Psoas muscle (tissue), 8 donors: ENCODE measurements around the gene OSM. TPM values are rescaled to one million over a fixed set of nuclear protein-coding genes. Genes with fewer than 3 reads are reported as not detected.

Experiments used
- ATAC-seq, 4 donors: fragments of 200-7000 bp; cut with Tn5 transposase; one replicate each; pipeline ENCODE4 v1.9.1; 2020; ENCODE audit warnings: moderate library complexity in 3 of 4, mild to moderate bottlenecking in 2 of 4
- DNase-seq, 2 donors: peaks; one replicate each; pipeline ENCODE4 v3.0.0-alpha.2; 2020
- H3K27ac ChIP-seq: fragments of 200-600 bp; one replicate; pipeline ENCODE4 v1.8.0; 2022
- H3K27me3 ChIP-seq, 3 donors: fragments of 200-600 bp in 1 of 3; one replicate each; pipeline versions ENCODE4 v1.6.1 to v1.8.0; 2013 to 2022; ENCODE audit warnings: low read length in 2 of 3, mild to moderate bottlenecking in 2 of 3, moderate library complexity in 1 of 3; ENCODE audit not compliant: insufficient read depth in 3 of 3
- H3K36me3 ChIP-seq, 2 donors: fragments of 200-600 bp in 1 of 2; one replicate each; pipeline versions ENCODE4 v1.6.1 to v1.8.0; 2013 to 2022; ENCODE audit warnings: low read depth in 1 of 2, mild to moderate bottlenecking in 1 of 2, moderate library complexity in 1 of 2; ENCODE audit not compliant: insufficient read depth in 1 of 2
- H3K4me1 ChIP-seq: fragments of 200-600 bp; one replicate; pipeline ENCODE4 v1.8.0; 2022
- H3K4me3 ChIP-seq: fragments of 200-600 bp; one replicate; pipeline ENCODE4 v1.8.0; 2022; ENCODE audit warnings: mild to moderate bottlenecking
- H3K9me3 ChIP-seq: fragments of 200-600 bp; one replicate; pipeline ENCODE4 v1.8.0; 2022
- CTCF ChIP-seq: fragments of 200-600 bp; IDR thresholded peaks from one replicate; pipeline ENCODE4 v1.8.0; 2022; ENCODE audit warnings: antibody characterized with exemption
- WGBS, 3 donors: extraction: QIAGEN DNeasy Blood & Tissue Kit; methylation state at CpG; one replicate each; pipeline versions ENCODE4 v1.1.6 to v1.1.7; 2013; 5-methylcytosine and 5-hydroxymethylcytosine counted together
- intact Hi-C, 2 donors: fragments of 100-400 bp; cut with DNase I; formaldehyde crosslinking; loops; one replicate each; pipeline versions ENCODE4 v1.11.0 to v1.14.2; 2022
- polyA plus RNA-seq, 3 donors: library from polyadenylated mRNA; stranded (reverse); fragments of 200-250 nt; gene quantifications; one replicate each; pipeline ENCODE4 v1.2.3, GENCODE V29; 2013
- total RNA-seq, 4 donors: library from RNA; stranded (reverse); fragmentation: NEBNext Ultra II Directional in 2 of 4; extraction: Animal tissue kit (Norgen Biotek cat#: 25700) in 2 of 4; gene quantifications; one replicate each; pipeline versions ENCODE4 v1.2.1 to v1.2.4, GENCODE V29; 2021 to 2023
- donor health status: healthy with polysubstance abuse.
- donor health status: DM: no; HTN: no; CAD: no; lungs with moderate emphysema.
- donor health status: Bipolar disorder and iron deficiency.
- donor health status: healthy.
- donor health status: DM: yes; HTN: yes; CAD: no.
- donor health status: DM: no; HTN: no; CAD: no.
- donor health status: DM: no; HTN: no; CAD: no.
- donor health status: DM: yes; HTN: yes; CAD: no.

Gene OSM
- total and polyA plus RNA-seq, 7 donors: 0.08 to 0.39 (median 0.23) TPM; not detected in 3

- ATAC-seq (no peak), DNase-seq (no peak)
- no peak for TF ChIP-seq CTCF
- intact Hi-C loops: no loop called here
- H3K36me3 ChIP-seq: no peaks in the 10 kb centered on the region
- H3K4me1 ChIP-seq: no peaks in the 10 kb centered on the region
- H3K27me3 ChIP-seq: peaks cover 0 to 7% (median 4%) of the 10 kb centered on the region in 3 donors
- WGBS, 3 donors: 85 to 87% (median 87%) methylated on average over 17 of the region's 17 CpGs
- H3K27ac ChIP-seq: no peak overlapping the region
- H3K9me3 ChIP-seq: no peaks in the 10 kb centered on the region
- H3K4me3 ChIP-seq: no peak overlapping the region
Measured at GRCh38 chr22:30239488-30240405, 26.9 kb downstream of the OSM start.

DNA sequence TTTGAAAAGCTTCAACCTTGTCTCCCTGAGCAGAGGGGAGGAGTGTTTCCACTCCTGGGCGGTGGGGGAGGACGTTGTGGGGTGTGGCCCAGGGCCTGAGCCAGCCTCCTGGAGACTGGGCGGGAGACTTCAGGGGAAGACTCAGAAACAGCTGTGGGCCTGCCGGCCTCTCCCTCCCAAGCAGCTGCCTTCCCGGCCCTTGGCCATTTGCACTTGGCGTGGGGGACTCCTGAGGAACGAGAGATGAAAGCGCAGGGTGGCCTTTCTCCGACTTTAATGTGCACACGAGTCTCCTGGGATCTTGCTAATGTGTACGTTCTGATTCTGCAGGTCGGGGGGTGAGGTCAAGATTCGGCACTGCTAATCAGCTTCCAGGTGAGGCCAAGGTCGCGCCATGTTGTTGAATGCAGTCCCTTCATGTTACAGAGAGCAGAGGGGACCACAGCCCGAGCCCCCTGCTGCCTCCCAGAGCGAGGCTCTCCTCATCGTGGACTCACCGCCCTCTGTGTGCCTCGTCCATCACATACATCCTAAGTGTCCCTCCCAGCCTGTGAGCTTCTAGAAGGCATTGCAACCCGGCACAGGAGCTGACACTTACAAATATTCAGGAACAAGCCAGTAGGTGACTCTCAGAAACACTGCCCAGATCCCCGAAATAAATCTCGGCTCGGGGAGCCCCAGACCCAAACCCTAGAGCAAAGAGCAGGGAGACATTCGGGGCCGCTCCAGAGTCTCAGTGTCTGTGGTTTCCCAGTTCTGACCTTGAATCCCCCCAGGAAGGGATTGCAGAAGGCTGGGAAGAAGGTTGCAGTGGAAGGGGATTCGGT lies 27.8 kb downstream of the OSM start:
- DNase-seq: peak in 1 of 2 donors; percentile 71
- intact Hi-C loops: no loop called here
- Histone ChIP-seq H3K4me1 (no peaks in the 10 kb centered on the region), H3K9me3 (no peaks in the 10 kb centered on the region), H3K4me3 (no peak overlapping the region), H3K36me3 (no peaks in the 10 kb centered on the region), H3K27me3 (peaks cover 0 to 4% (median under 1%) of the 10 kb centered on the region in 3 donors), H3K27ac (no peak overlapping the region)
- TF ChIP-seq CTCF: no peak
- WGBS, 3 donors: 55 to 61% (median 61%) methylated on average over 27 of the region's 27 CpGs
- ATAC-seq: no peak

DNA sequence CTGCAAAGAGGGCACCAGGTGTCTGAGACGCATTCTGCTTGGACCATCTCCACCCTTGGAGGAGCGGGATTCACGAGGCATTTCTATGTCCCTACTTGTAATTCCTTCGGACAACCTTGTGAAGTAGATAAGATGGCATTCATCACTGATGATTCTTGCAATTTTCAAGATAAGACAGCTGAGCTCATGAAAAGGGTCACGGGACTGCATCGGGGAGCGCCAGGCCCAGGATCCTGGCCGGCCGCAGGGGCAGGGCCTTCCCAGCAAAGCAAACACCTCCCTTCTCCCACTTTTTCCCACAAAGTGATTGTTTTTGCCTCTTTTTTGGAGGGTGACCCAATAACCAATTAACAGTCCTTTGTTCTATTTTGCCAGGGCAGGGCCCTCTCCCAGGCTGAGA lies 28.5 kb downstream of the OSM start:
- WGBS, 3 donors: 93 to 94% (median 93%) methylated on average over 9 of the region's 9 CpGs
- H3K27ac ChIP-seq: no peak overlapping the region
- TF ChIP-seq CTCF: no peak
- H3K4me3 ChIP-seq: no peak overlapping the region
- intact Hi-C loops: no loop called here
- H3K27me3 ChIP-seq: peaks cover 0 to 8% (median 5%) of the 10 kb centered on the region in 3 donors
- DNase-seq (no peak), ATAC-seq (no peak)
- no peaks in the 10 kb centered on the region for H3K36me3 ChIP-seq
- no peaks in the 10 kb centered on the region for H3K9me3 ChIP-seq
- H3K4me1 ChIP-seq: no peaks in the 10 kb centered on the region

DNA sequence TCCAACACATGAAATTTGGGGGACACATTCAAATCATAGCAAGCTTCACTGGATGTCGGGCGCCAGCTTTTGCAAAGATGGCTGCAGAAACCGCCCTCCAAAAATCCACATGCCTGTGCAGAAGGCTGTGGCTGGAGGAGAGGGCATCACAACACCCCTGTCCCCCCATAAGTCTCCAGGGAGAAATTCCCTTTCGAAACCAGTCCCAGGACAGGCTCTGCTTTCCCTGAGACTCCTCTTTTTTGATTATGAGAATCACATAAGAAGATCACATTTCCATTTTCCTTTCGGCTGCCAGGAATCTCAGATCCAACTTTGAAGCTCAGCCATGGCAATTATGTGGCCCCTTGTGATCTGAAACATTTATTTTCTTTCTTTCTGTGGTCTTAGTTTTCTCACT lies 29.8 kb downstream of the OSM start:
- intact Hi-C loops: no loop called here

More for the DNA sequence above, 29.8 kb downstream of the OSM start:
- WGBS, 3 donors: 95 to 99% (median 98%) methylated on average over 5 of the region's 5 CpGs
- H3K27me3 ChIP-seq: peaks cover 0 to 21% (median 8%) of the 10 kb centered on the region in 3 donors
- no peak for TF ChIP-seq CTCF
- no peak overlapping the region for H3K4me3 ChIP-seq
- H3K27ac ChIP-seq: no peak overlapping the region
- no peak for ATAC-seq
- H3K9me3 ChIP-seq: no peaks in the 10 kb centered on the region
- no peak for DNase-seq
- H3K4me1 ChIP-seq: no peaks in the 10 kb centered on the region
- H3K36me3 ChIP-seq: no peaks in the 10 kb centered on the region
